GM06990 (cell line): ENCODE data around the gene IGFL2.
"Not testable (repeated sequence)": the region's sequence is repeated elsewhere in the genome, so short reads cannot be mapped to it uniquely, and the experiment has no call there.

Experiments
- DNase-seq: peaks from one replicate; pipeline ENCODE4 v3.0.0-alpha.2; 2011; ENCODE audit not compliant: insufficient read length; ENCODE audit errors: extremely low read depth
- H3K27me3 ChIP-seq: replicated peaks from 2 replicates; pipeline ENCODE4 v1.6.0; 2011; ENCODE audit warnings: low read length; ENCODE audit not compliant: control insufficient read depth, insufficient read depth
- H3K36me3 ChIP-seq: 2 replicates; pipeline ENCODE4 v1.5.1; 2011; ENCODE audit warnings: low read length; ENCODE audit not compliant: control insufficient read depth, insufficient read depth
- H3K4me3 ChIP-seq: replicated peaks from 2 replicates; pipeline ENCODE4 v1.5.1; 2011; ENCODE audit warnings: low read depth, mild to moderate bottlenecking, control low read depth, low read length
- CTCF ChIP-seq: IDR thresholded peaks from 2 replicates; pipeline ENCODE4 v1.5.1; 2011; ENCODE audit warnings: low read length, control low read depth, mild to moderate bottlenecking, inconsistent platforms; ENCODE audit not compliant: insufficient read depth, poor library complexity, severe bottlenecking

IGFL2 gene

GRCh38 chr19:46205183-46205984 lies 57.3 kb downstream of the IGFL2 start:
- H3K36me3 ChIP-seq: no peaks in the 10 kb centered on the region
- no peaks in the 10 kb centered on the region; the same call in 1 of the 2 replicates for H3K27me3 ChIP-seq
- no peak for TF ChIP-seq CTCF
- DNase-seq: no peak
- H3K4me3 ChIP-seq: no peak overlapping the region

GRCh38 chr19:46206176-46206575 lies 58.1 kb downstream of the IGFL2 start:
- Histone ChIP-seq H3K4me3 (no peak overlapping the region), H3K27me3 (no peaks in the 10 kb centered on the region; the same call in none of the 2 replicates), H3K36me3 (no peaks in the 10 kb centered on the region)
- no peak for TF ChIP-seq CTCF
- DNase-seq: no peak

GRCh38 chr19:46206682-46207081 lies 58.6 kb downstream of the IGFL2 start:
- no peak for DNase-seq
- no peaks in the 10 kb centered on the region for H3K36me3 ChIP-seq
- H3K4me3 ChIP-seq: no peak overlapping the region
- TF ChIP-seq CTCF: no peak
- no peaks in the 10 kb centered on the region; the same call in 1 of the 2 replicates for H3K27me3 ChIP-seq

- H3K36me3 ChIP-seq, DNase-seq, H3K4me3 ChIP-seq, H3K27me3 ChIP-seq: not testable (repeated sequence)
Observed at GRCh38 chr19:46207858-46208257, 59.8 kb downstream of the IGFL2 start.

- DNase-seq: no peak
- H3K4me3 ChIP-seq: no peak overlapping the region
- no peak for TF ChIP-seq CTCF
- no peaks in the 10 kb centered on the region for H3K36me3 ChIP-seq
- no peaks in the 10 kb centered on the region; the same call in none of the 2 replicates for H3K27me3 ChIP-seq
Observed at GRCh38 chr19:46209051-46209450, 61.0 kb downstream of the IGFL2 start.

GRCh38 chr19:46209472-46209871 lies 61.4 kb downstream of the IGFL2 start:
- no peaks in the 10 kb centered on the region for H3K36me3 ChIP-seq
- H3K27me3 ChIP-seq: no peaks in the 10 kb centered on the region; the same call in none of the 2 replicates
- TF ChIP-seq CTCF: no peak
- no peak overlapping the region for H3K4me3 ChIP-seq
- no peak for DNase-seq
